Fibroblast of skin of back (primary cell): ENCODE measurements around the gene MSANTD2.

ENCODE experiments used
- DNase-seq: peaks from one replicate; pipeline ENCODE4 v3.0.0-alpha.2; 2013

Gene MSANTD2

DNA sequence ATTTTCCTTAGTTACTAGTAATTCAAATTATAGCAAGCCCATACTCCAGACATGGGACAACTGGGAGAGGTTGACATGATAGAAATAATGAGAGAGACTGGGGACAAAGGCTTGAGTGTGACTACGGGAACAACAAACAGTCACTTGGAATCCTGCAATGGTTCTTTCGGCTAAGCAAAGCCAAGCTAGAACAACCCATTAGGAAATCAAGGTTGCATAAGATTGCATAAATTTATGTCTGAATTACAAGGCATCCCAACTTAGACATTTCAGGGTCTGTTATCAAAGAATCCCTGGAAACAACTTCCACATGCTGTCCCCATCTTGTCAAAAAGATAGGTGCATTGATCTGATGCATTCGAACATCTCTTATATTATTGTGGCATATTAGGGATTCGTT is 70.6 kb downstream of the MSANTD2 start:
- no peak for DNase-seq

DNA sequence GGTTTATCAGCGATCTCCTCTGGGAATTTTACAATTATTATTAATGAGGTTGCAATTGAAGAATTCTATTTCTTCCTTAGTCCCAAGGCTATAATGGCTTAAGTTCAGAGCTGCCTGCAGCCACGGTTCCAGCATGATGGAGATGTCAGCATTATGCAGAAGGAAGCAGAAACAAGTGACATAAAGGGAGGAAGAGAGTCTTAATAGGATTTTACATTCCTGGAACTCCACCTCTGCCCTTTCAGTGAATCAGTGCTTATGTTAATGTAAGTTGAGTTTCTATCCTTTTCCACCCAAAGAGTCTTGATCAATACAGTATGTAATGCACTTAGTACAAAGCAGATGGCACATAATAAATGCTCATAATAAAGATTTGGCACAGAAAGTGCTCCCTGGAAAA is 72.1 kb downstream of the MSANTD2 start:
- no peak for DNase-seq

DNA sequence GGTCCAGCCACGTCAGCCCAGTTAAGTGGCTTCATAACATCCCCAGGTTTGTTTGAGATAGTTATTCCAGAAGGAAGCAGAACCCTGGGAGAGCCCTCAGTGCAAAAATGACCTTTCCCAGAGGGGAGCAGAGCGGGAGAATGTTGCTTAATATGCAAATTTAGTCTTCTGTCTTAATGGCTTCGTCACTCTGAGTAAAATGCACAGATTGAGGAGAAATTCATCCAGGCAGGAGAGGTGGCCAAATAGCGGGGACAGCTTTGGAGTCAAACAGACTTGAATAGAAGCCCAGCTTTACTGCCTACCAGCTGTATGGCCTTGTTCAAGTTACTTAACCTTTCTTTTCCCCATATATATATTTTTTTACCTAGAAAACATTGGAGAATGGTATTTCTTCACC is 72.7 kb downstream of the MSANTD2 start:
- no peak for DNase-seq

DNA sequence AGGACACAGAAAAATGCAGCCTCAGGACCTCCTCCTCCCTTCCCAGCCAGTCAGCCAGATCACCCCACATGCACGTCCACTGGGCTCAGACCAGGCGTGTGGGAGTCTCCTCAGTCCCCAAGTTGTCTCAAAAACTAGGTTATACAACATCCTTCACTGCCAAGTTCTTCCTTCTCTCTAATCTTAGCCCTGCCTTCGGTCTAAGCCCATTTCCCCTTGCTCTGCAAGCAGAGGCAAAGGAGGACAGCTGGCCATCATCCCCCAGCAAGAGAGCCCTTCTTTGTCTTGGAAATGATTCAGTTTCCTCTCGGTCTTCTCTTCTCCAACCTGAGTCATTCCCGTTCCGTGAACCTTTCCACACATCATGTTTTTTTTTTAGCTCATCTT is 74.5 kb downstream of the MSANTD2 start:
- DNase-seq = peak; percentile 61

DNA sequence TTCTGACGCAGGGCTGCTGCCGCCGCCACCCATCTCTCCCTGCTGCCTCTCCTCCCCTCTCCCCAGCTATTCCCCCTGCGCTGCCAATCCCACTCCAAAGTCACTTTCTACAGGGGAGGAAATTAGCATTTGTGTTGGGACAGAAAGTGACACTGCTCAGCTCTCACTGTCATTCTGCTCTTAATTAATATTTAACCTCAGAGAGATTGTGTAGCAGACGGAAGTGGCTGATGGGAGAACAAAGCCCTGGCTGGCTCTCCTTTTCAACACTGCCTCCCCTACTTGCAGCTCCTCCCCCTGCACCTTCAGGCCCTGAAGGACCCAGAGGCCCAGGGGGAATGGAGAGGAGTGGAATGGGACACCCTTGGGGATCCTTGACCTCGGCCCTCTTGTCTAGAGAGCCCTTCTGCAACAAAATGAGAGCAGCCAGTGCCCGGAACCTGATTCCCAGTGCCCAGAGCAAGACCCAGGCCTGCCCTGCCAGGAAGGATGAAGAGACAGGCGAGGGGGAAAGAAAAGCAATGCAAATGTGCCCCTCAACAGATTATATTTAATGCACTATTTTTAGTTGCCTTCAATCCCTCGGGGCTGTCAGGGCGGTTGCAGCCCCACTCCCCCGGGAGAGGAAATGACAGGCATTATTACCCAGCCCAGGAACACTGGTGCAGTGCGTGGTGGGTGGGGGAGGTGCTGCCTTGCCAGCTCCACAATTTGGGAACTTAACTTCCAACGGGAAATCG is 75.1 kb downstream of the MSANTD2 start:
- DNase-seq = peak; percentile 24

DNA sequence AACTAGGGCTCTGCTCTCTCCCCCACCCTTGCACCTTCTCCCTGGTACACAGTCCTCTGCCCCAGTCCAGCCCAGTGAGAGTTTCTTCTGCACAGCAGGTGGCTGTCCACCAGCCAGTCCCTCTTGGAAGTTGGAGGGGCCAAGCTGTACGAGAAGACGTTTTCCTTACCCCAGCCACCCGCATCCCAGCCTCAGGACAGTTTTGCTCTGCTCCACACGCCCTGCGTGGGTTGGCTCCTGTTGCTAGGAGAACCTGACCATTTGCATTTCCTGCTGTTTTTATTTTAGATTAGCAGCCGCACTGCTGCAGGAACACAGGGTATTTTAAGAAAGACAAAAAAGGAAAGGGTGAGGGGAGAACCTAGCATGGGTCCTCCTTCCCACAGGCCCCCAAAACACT is 78.0 kb downstream of the MSANTD2 start:
- DNase-seq = no peak

DNA sequence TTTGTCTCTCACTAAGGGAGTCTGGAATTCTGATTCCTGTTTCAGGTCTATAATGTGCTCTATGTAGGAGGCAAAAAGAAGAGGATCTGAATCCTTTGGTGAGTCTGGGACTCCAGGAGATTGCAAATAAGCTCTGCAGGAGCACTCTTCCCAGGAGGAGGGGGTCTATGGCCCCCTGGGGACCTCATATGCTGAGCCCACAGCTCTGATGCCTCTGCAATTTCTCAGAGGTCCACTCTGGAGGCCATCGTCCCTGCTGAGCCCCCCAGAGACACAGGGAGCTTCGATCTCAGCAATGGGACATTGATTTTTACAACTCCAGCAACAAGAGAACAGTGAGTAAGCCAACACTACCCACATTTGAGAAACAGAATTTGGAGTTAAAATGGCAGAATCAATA is 80.7 kb downstream of the MSANTD2 start:
- DNase-seq = no peak

DNA sequence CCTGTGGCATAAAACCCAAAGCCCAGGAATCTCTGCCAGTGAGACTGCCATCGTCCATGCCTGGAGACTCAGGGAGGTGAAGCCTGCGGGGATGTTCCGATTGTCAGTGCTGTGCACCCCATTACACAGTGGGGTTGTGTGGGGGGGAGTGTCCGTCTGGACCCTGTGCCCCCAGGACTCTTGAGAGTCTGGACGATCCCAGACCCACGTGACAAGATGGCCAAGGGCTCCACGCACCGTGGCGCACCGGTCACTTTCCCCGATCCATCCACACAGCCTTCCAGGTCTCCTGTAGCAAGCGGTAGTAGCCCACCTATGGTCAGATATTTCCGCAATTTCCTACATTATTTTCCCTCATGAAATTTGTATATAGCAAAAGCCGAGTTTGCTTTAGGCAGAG is 81.4 kb downstream of the MSANTD2 start:
- no peak for DNase-seq

DNA sequence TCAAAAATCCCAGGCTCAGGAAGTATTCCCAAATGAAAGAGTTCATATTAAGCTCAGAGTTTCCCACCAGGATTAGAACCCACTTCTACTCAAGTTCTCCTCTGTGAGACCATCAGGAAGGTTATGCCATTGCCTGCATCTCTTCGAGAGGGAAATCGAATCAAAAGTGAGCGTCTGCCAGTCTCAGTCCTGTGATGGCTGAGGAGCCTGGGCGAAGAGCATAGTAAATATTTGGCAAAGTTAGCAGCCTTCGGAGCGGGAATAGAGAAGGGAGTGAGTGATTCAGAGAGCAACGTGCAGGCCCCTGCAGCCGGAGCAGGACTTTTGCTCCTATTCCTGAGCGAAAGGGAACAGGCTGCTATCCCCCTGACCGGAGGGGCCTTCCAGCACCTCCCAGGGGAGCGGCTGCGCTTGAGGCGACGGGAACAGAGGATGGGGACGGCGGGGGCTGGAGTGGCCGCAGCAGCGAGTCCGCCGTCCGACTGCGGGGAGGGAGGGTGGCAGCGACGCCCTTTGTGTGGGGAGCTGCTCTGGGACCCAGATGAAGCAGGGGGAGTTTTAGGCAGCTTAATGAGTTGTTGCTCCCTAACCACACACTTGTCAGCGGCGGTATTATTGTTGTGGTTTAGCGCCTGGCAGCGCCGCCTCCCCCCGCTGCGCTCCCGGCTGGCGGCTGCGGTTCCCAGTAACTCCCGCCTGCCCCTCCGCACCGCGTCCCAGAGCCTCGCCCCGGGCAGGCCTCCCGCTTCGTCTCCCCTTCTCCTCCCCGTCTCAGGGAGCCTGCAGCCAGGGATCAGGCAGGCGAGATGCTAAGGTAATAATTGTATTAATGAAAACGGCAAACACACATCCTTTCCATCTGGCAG is 82.2 kb downstream of the MSANTD2 start:
- peak; percentile 19 for DNase-seq

DNA sequence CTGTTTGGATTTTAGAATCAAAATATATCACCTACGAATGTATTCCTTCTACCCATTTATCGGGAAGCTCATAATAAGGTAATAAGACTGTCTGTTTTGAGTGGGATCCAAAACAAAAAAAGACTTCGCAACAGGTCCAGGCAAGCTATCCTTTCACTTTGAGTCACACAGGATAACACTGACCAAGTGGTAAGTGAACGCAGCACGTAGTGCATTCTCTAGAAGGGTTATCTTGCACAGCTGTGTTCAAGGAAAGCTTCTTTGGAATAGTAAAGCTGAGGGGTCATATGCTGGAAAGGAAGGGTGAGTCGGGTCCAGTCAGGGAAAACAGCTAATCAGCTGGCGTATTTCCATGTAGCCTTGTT is 82.8 kb downstream of the MSANTD2 start:
- no peak for DNase-seq

DNA sequence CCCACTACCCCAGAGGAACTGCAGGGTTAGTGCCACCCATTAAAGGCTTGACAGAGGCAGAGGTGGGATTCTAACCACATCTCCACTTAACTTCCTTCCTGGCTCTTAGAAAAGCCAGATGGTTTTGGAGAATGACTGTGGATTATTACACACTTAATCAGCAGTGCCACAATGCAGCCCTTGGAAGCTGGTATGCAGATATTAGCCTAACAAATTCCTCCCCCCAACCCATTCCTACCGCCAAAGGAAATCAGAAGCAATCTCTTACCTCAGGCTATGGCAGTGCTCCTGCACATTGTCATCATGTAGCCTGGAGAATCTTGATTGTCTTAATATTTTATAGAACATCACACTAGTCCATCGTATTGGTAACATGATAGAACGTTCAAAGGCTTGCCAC is 83.6 kb downstream of the MSANTD2 start:
- peak; percentile 12 for DNase-seq
